Ovary (tissue), 9 donors: ENCODE measurements around the gene ANKRD33B. TPM values are rescaled to one million over a fixed set of nuclear protein-coding genes. Genes with fewer than 3 reads are reported as not detected.

Experiments used
- DNase-seq, 5 donors: peaks; one replicate each; pipeline ENCODE4 v3.0.0-alpha.2; 2019 to 2020
- H3K27ac ChIP-seq, 2 donors: fragments of 200-600 bp; one replicate each; pipeline versions ENCODE4 v1.5.1 to v1.8.0; 2019 to 2022
- H3K27me3 ChIP-seq: fragments of 200-600 bp; one replicate; pipeline ENCODE4 v1.8.0; 2022
- H3K36me3 ChIP-seq: fragments of 200-600 bp; sonication (generic); one replicate; pipeline ENCODE4 v1.5.1; 2019
- H3K4me1 ChIP-seq: one replicate; pipeline ENCODE4 v1.8.1; 2013; ENCODE audit warnings: mild to moderate bottlenecking, moderate library complexity; ENCODE audit not compliant: insufficient read depth
- H3K4me3 ChIP-seq: fragments of 200-600 bp; sonication (generic); one replicate; pipeline ENCODE4 v1.5.1; 2017
- H3K9me3 ChIP-seq, 2 donors: fragments of 200-600 bp in 1 of 2; sonication (generic) in 1 of 2; one replicate each; pipeline versions ENCODE4 v1.5.1 to v1.8.1; 2013 to 2019; ENCODE audit warnings: mild to moderate bottlenecking in 1 of 2, moderate library complexity in 1 of 2
- CTCF ChIP-seq, 3 donors: fragments of 450-650 bp in 2 of 3; fragments of 200-600 bp in 1 of 3; IDR thresholded peaks; one replicate each; pipeline versions ENCODE4 v1.5.1 to v1.8.0; 2016 to 2022; ENCODE audit warnings: antibody characterized with exemption in 3 of 3, mild to moderate bottlenecking in 1 of 3
- EP300 ChIP-seq: sonication (generic); formaldehyde crosslinking; IDR thresholded peaks from one replicate; pipeline ENCODE4 v1.6.1; 2017; ENCODE audit warnings: antibody characterized with exemption
- POLR2A ChIP-seq: fragments of 450-650 bp; IDR thresholded peaks from one replicate; pipeline ENCODE4 v1.6.1; 2017; ENCODE audit warnings: antibody characterized with exemption, mild to moderate bottlenecking, moderate library complexity
- WGBS, 3 donors: extraction: QIAGEN DNeasy Blood & Tissue Kit in 1 of 3; methylation state at CpG; one replicate each; pipeline versions ENCODE4 v1.1.5 to v1.1.7; 2013 to 2017; 5-methylcytosine and 5-hydroxymethylcytosine counted together
- intact Hi-C, 4 donors: fragments of 100-400 bp; cut with DNase I; formaldehyde crosslinking; loops; one replicate each; pipeline versions ENCODE4 v1.11.0 to v1.15.1; 2022 to 2023
- polyA plus RNA-seq, 2 donors: library from polyadenylated mRNA; stranded (reverse); fragments of 200-250 nt in 1 of 2; fragments of 350-450 nt in 1 of 2; fragmentation: Illumina TruSeq in 1 of 2; extraction: RNeasy Lipid Tissue Mini Kit (QIAGEN cat#74804) in 1 of 2; gene quantifications; one replicate each; pipeline ENCODE4 v1.2.3, GENCODE V29; 2013 to 2014
- total RNA-seq, 7 donors: library from RNA; depleted of rRNA in 2 of 7; stranded (reverse); fragments of >200 nt in 2 of 7; fragmentation: NEBNext Ultra II Directional in 3 of 7; extraction: Animal tissue kit (Norgen Biotek cat#: 25700) in 3 of 7; gene quantifications; one replicate each; pipeline versions ENCODE4 v1.1.0 to v1.2.4, GENCODE V29; 2016 to 2023
- donor health status: DM: no; HTN: no; CAD: no; lungs with moderate emphysema.
- donor health status: DM: no; HTN: no; CAD: no.
- donor health status: Bipolar disorder and iron deficiency.
- donor health status: DM: yes; HTN: yes; CAD: no.
- donor health status: DM: no; HTN: no; CAD: no.
- donor health status: DM: yes; HTN: yes; CAD: no.

The ANKRD33B gene
- total and polyA plus RNA-seq, 9 donors: 0.65 to 13.3 (median 1.9) TPM

GRCh38 chr5:10699987-10700386 lies 136.1 kb downstream of the ANKRD33B start:
- no peaks in the 10 kb centered on the region for H3K36me3 ChIP-seq
- H3K9me3 ChIP-seq: no peaks in the 10 kb centered on the region
- TF ChIP-seq EP300 (no peak), CTCF (IDR thresholded peaks at IDR 0.05) (no peak), POLR2A (no peak)
- H3K27ac ChIP-seq: no peak overlapping the region
- no peaks in the 10 kb centered on the region for H3K27me3 ChIP-seq
- no peak overlapping the region for H3K4me3 ChIP-seq
- no peak for DNase-seq
- WGBS, 3 donors: 77 to 86% (median 82%) methylated on average over 8 of the region's 8 CpGs
- H3K4me1 ChIP-seq: peaks cover 17% of the 10 kb centered on the region
- intact Hi-C loops: loop anchor here in 1 of 4 donors (10.0 kb wide), 1 partner anchor 805 kb away; no protein-coding TSS in a partner anchor

- intact Hi-C loops: no loop called here
- WGBS, 3 donors: 95 to 96% (median 96%) methylated on average over 7 of the region's 7 CpGs
- Histone ChIP-seq H3K9me3 (no peaks in the 10 kb centered on the region), H3K4me3 (no peak overlapping the region), H3K27ac (no peak overlapping the region), H3K36me3 (no peaks in the 10 kb centered on the region), H3K4me1 (peaks cover 17% of the 10 kb centered on the region), H3K27me3 (no peaks in the 10 kb centered on the region)
- TF ChIP-seq POLR2A: no peak
- TF ChIP-seq CTCF (IDR thresholded peaks at IDR 0.05): no peak
- TF ChIP-seq EP300: no peak
- no peak for DNase-seq
These were observed 136.6 kb downstream of the ANKRD33B start for GRCh38 chr5:10700516-10700915.

- H3K4me3 ChIP-seq: no peak overlapping the region
These were observed 137.7 kb downstream of the ANKRD33B start for GRCh38 chr5:10701567-10702039.

GRCh38 chr5:10702040-10702629 lies 138.3 kb downstream of the ANKRD33B start:
- TF ChIP-seq POLR2A: no peak
- TF ChIP-seq EP300: no peak
- no peak for TF ChIP-seq CTCF (IDR thresholded peaks at IDR 0.05)
- no peaks in the 10 kb centered on the region for H3K27me3 ChIP-seq
- 30 to 57% (median 43%) methylated on average over 9 of the region's 9 CpGs for WGBS, 3 donors
- intact Hi-C loops: no loop called here
- no peaks in the 10 kb centered on the region for H3K9me3 ChIP-seq
- no peaks in the 10 kb centered on the region for H3K36me3 ChIP-seq
- no peak overlapping the region for H3K4me3 ChIP-seq
- peaks cover 17% of the 10 kb centered on the region for H3K4me1 ChIP-seq
- H3K27ac ChIP-seq: peak overlapping the region in 1 of 2 donors; percentile 49
- peak; percentile 43 to 70 (median 55) for DNase-seq

More at GRCh38 chr5:10701567-10702039, 137.7 kb downstream of the ANKRD33B start:
- no peaks in the 10 kb centered on the region for H3K36me3 ChIP-seq
- TF ChIP-seq CTCF (IDR thresholded peaks at IDR 0.05) (peak in 1 of 3 donors; percentile 16), EP300 (no peak)
- WGBS, 3 donors: 29 to 37% (median 33%) methylated on average over 6 of the region's 6 CpGs
- H3K27me3 ChIP-seq: no peaks in the 10 kb centered on the region
- H3K9me3 ChIP-seq: no peaks in the 10 kb centered on the region
- peaks cover 17% of the 10 kb centered on the region for H3K4me1 ChIP-seq
- DNase-seq: peak in 3 of 5 donors; percentile 30 to 47 (median 36)
- intact Hi-C loops: no loop called here
- peak overlapping the region in 1 of 2 donors; percentile 49 for H3K27ac ChIP-seq
